Kidney epithelial cell (primary cell): ENCODE measurements around the gene RAPGEF1. TPM values are rescaled to one million over a fixed set of nuclear protein-coding genes. Genes with fewer than 3 reads are reported as not detected.
A peak's percentile ranks its signal among the peaks of the same experiment; 100 is the strongest.
"Not testable (repeated sequence)": the region's sequence is repeated elsewhere in the genome, so short reads cannot be mapped to it uniquely, and the experiment has no call there.

Source experiments
- DNase-seq: peaks from one replicate; pipeline ENCODE4 v3.0.0-alpha.2; 2010; ENCODE audit warnings: low read depth
- H3K27me3 ChIP-seq: 2 replicates; pipeline ENCODE4 v1.6.0; 2011; ENCODE audit warnings: low read length; ENCODE audit not compliant: control insufficient read depth, insufficient read depth
- H3K36me3 ChIP-seq: 2 replicates; pipeline ENCODE4 v1.5.1; 2011; ENCODE audit warnings: low read length; ENCODE audit not compliant: control insufficient read depth, insufficient read depth
- H3K4me3 ChIP-seq: 2 replicates; pipeline ENCODE4 v1.5.1; 2011; ENCODE audit warnings: low read depth, mild to moderate bottlenecking, control low read depth, low read length
- CTCF ChIP-seq: IDR thresholded peaks from 2 replicates; pipeline ENCODE4 v1.5.1; 2011; ENCODE audit warnings: mild to moderate bottlenecking, moderate library complexity, low read length, control low read depth, inconsistent platforms; ENCODE audit not compliant: insufficient read depth, poor library complexity, severe bottlenecking
- total RNA-seq: library from RNA; depleted of rRNA; stranded (reverse); fragments of >200 nt; gene quantifications from 2 replicates; pipeline ENCODE4 v1.2.3, GENCODE V29; 2015

Gene RAPGEF1
- total RNA-seq, 1 donor from 2014 or later: 43.5 TPM

GRCh38 chr9:131666029-131666428 is 73.8 kb downstream of the RAPGEF1 start:
- Histone ChIP-seq H3K36me3 (no peaks in the 10 kb centered on the region), H3K4me3 (no peak overlapping the region), H3K27me3 (no peaks in the 10 kb centered on the region)
- TF ChIP-seq CTCF: no peak
- DNase-seq: no peak

- no peak for TF ChIP-seq CTCF
- no peaks in the 10 kb centered on the region for H3K36me3 ChIP-seq
- no peaks in the 10 kb centered on the region for H3K27me3 ChIP-seq
- no peak overlapping the region for H3K4me3 ChIP-seq
- DNase-seq: no peak
Observed at GRCh38 chr9:131663288-131663687, 76.6 kb downstream of the RAPGEF1 start.

GRCh38 chr9:131662289-131662621 is 77.6 kb downstream of the RAPGEF1 start:
- not testable (repeated sequence) for H3K27me3 ChIP-seq, DNase-seq, H3K36me3 ChIP-seq, H3K4me3 ChIP-seq

- Histone ChIP-seq H3K4me3 (no peak overlapping the region), H3K36me3 (no peaks in the 10 kb centered on the region), H3K27me3 (no peaks in the 10 kb centered on the region)
- no peak for DNase-seq
- TF ChIP-seq CTCF: no peak
Observed at GRCh38 chr9:131661568-131662288, 78.1 kb downstream of the RAPGEF1 start.

- H3K27me3 ChIP-seq: no peaks in the 10 kb centered on the region
- H3K36me3 ChIP-seq: no peaks in the 10 kb centered on the region
- no peak for DNase-seq
- no peak for TF ChIP-seq CTCF
- H3K4me3 ChIP-seq: no peak overlapping the region
Observed at GRCh38 chr9:131660466-131661405, 79.1 kb downstream of the RAPGEF1 start.

GRCh38 chr9:131658377-131659129 is 81.3 kb downstream of the RAPGEF1 start:
- no peak for TF ChIP-seq CTCF
- DNase-seq: peak; percentile 74
- Histone ChIP-seq H3K27me3 (no peaks in the 10 kb centered on the region), H3K4me3 (no peak overlapping the region), H3K36me3 (no peaks in the 10 kb centered on the region)
